SU-DHL-6 (cell line): Measurements from ENCODE around the gene SLC7A11.

ENCODE experiments used
- H2AFZ ChIP-seq: fragments of 200-600 bp; sonication (generic); 2 replicates; pipeline ENCODE4 v1.6.1; 2014; ENCODE audit warnings: low read depth, mild to moderate bottlenecking, moderate library complexity, mixed read lengths, antibody characterized with exemption, low read length; ENCODE audit not compliant: severe bottlenecking
- H3F3A ChIP-seq: fragments of 200-600 bp; shearing (Covaris generic); 2 replicates; pipeline ENCODE4 v1.6.0; 2016; ENCODE audit warnings: antibody characterized with exemption, mild to moderate bottlenecking; ENCODE audit not compliant: insufficient read depth
- H3K27ac ChIP-seq: fragments of 200-600 bp; sonication (generic); 2 replicates; pipeline ENCODE4 v1.5.1; 2016; ENCODE audit warnings: low read depth, mild to moderate bottlenecking, low read length, moderate library complexity, mixed read lengths
- H3K27me3 ChIP-seq: fragments of 200-600 bp; sonication (generic), shearing (Covaris generic); 2 replicates; pipeline ENCODE4 v1.6.0; 2014; ENCODE audit warnings: mild to moderate bottlenecking, low read length
- H3K36me3 ChIP-seq: fragments of 200-600 bp; sonication (generic); 2 replicates; pipeline ENCODE4 v1.6.1; 2014; ENCODE audit warnings: mild to moderate bottlenecking, low read length, mixed read lengths
- H3K4me2 ChIP-seq: fragments of 300-600, 200-600 bp; shearing (Covaris generic), sonication (generic); 2 replicates; pipeline ENCODE4 v1.6.0; 2014; ENCODE audit warnings: low read length, low read depth, mild to moderate bottlenecking; ENCODE audit not compliant: poor library complexity, severe bottlenecking
- H3K4me3 ChIP-seq: fragments of 200-600 bp; sonication (generic); 2 replicates; pipeline ENCODE4 v1.5.1; 2014; ENCODE audit warnings: antibody characterized with exemption, low read length, mild to moderate bottlenecking, mixed read lengths; ENCODE audit not compliant: insufficient read depth, poor library complexity, severe bottlenecking
- H3K79me2 ChIP-seq: fragments of 200-600 bp; sonication (generic); 2 replicates; pipeline ENCODE4 v1.6.1; 2014; ENCODE audit warnings: mild to moderate bottlenecking, low read length, moderate library complexity; ENCODE audit not compliant: insufficient read depth
- H3K9ac ChIP-seq: fragments of 200-600 bp; sonication (generic); 2 replicates; pipeline ENCODE4 v1.7.0; 2014; ENCODE audit warnings: mild to moderate bottlenecking, low read length
- H3K9me2 ChIP-seq: fragments of 200-600 bp; sonication (generic); replicated peaks from 2 replicates; pipeline ENCODE4 v1.6.1; 2014; ENCODE audit warnings: low read length; ENCODE audit not compliant: insufficient read depth
- H3K9me3 ChIP-seq: fragments of 200-600 bp; sonication (generic); 2 replicates; pipeline ENCODE4 v1.6.1; 2014; ENCODE audit warnings: low read length, mixed read lengths; ENCODE audit not compliant: insufficient read depth
- H4K20me1 ChIP-seq: fragments of 200-600 bp; sonication (generic); 2 replicates; pipeline ENCODE4 v1.6.1; 2014; ENCODE audit warnings: low read depth, mild to moderate bottlenecking, antibody characterized with exemption, low read length, moderate library complexity, mixed read lengths
- CTCF ChIP-seq: fragments of 200-600 bp; sonication (generic); IDR thresholded peaks from one replicate; pipeline ENCODE4 v1.5.1; 2017; ENCODE audit warnings: antibody characterized with exemption, mild to moderate bottlenecking, low read length, moderate library complexity; ENCODE audit not compliant: insufficient read depth, poor library complexity, severe bottlenecking
- EZH2phosphoT487 ChIP-seq: fragments of 200-600 bp; sonication (generic), shearing (Covaris generic); conservative IDR thresholded peaks from 2 replicates; pipeline ENCODE4 v1.6.1; 2018; ENCODE audit warnings: mild to moderate bottlenecking, antibody characterized with exemption, low read length, moderate library complexity, mixed read lengths

The SLC7A11 gene

GRCh38 chr4:138177278-138177968 is 64.7 kb downstream of the SLC7A11 start:
- H3K4me2 ChIP-seq, result no peak overlapping the region
- no peak overlapping the region for H3K27ac ChIP-seq
- no peak overlapping the region for H2AFZ ChIP-seq
- no peak for TF ChIP-seq EZH2phosphoT487
- no peak for TF ChIP-seq CTCF
- no peaks in the 10 kb centered on the region for H3K27me3 ChIP-seq
- no peak overlapping the region for H3K4me3 ChIP-seq
- H3K9me2 ChIP-seq, result no peaks in the 10 kb centered on the region
- no peaks in the 10 kb centered on the region for H4K20me1 ChIP-seq
- no peaks in the 10 kb centered on the region for H3F3A ChIP-seq
- no peaks in the 10 kb centered on the region for H3K36me3 ChIP-seq
- no peaks in the 10 kb centered on the region for H3K79me2 ChIP-seq
- no peaks in the 10 kb centered on the region for H3K9me3 ChIP-seq
- H3K9ac ChIP-seq, result no peak overlapping the region

- no peak overlapping the region for H3K9ac ChIP-seq
- TF ChIP-seq CTCF (no peak), EZH2phosphoT487 (no peak)
- H3K27me3 ChIP-seq, result no peaks in the 10 kb centered on the region
- no peak overlapping the region for H2AFZ ChIP-seq
- no peaks in the 10 kb centered on the region for H3K36me3 ChIP-seq
- no peaks in the 10 kb centered on the region for H3K79me2 ChIP-seq
- H3F3A ChIP-seq, result no peaks in the 10 kb centered on the region
- no peaks in the 10 kb centered on the region for H3K9me2 ChIP-seq
- H3K27ac ChIP-seq, result no peak overlapping the region
- peak overlapping the region; percentile 17 for H3K4me2 ChIP-seq
- H3K4me3 ChIP-seq, result no peak overlapping the region
- H3K9me3 ChIP-seq, result no peaks in the 10 kb centered on the region
- no peaks in the 10 kb centered on the region for H4K20me1 ChIP-seq
Observed at GRCh38 chr4:138174981-138175794, 67.0 kb downstream of the SLC7A11 start.

- H3K79me2 ChIP-seq, result no peaks in the 10 kb centered on the region
- H3K36me3 ChIP-seq, result no peaks in the 10 kb centered on the region
- H3K9me2 ChIP-seq, result no peaks in the 10 kb centered on the region
- TF ChIP-seq CTCF (no peak), EZH2phosphoT487 (no peak)
- H3K9ac ChIP-seq, result no peak overlapping the region
- H3K9me3 ChIP-seq, result no peaks in the 10 kb centered on the region
- no peak overlapping the region for H2AFZ ChIP-seq
- H3F3A ChIP-seq, result no peaks in the 10 kb centered on the region
- no peak overlapping the region for H3K27ac ChIP-seq
- no peaks in the 10 kb centered on the region for H4K20me1 ChIP-seq
- no peaks in the 10 kb centered on the region for H3K27me3 ChIP-seq
- H3K4me3 ChIP-seq, result no peak overlapping the region
- H3K4me2 ChIP-seq, result no peak overlapping the region
Observed at GRCh38 chr4:138164208-138164607, 77.9 kb downstream of the SLC7A11 start.
